K562 (cell line): ENCODE measurements around the gene C1QL3. TPM values are rescaled to one million over a fixed set of nuclear protein-coding genes. Genes with fewer than 3 reads are reported as not detected.

Source experiments
- ARID1B ChIP-seq: fragments of 450-650 bp; IDR thresholded peaks from 2 replicates; pipeline ENCODE4 v1.6.1; 2016; ENCODE audit warnings: antibody characterized with exemption, mild to moderate bottlenecking, inconsistent platforms
- ATF2 ChIP-seq: sonication (generic); formaldehyde crosslinking; IDR thresholded peaks from 2 replicates; pipeline ENCODE4 v1.8.1; 2022; ENCODE audit warnings: missing genetic modification reagents
- BRCA1 ChIP-seq, 2 experiments: fragments of 450-650 bp in 1 of 2; sonication (generic) in 1 of 2; formaldehyde crosslinking in 1 of 2; IDR thresholded peaks; 2 replicates each; pipeline versions ENCODE4 v1.5.0 to v1.6.1; 2017 to 2020; ENCODE audit warnings: mild to moderate bottlenecking in 1 of 2, missing genetic modification reagents in 1 of 2
- DACH1 ChIP-seq: fragments of 450-650 bp; IDR thresholded peaks from 2 replicates; pipeline ENCODE4 v1.6.1; 2018; ENCODE audit not compliant: partially characterized antibody
- EZH2 ChIP-seq: IDR thresholded peaks from 2 replicates; pipeline ENCODE4 v1.6.1; 2012; ENCODE audit warnings: low read depth, mild to moderate bottlenecking, inconsistent platforms, low read length, borderline replicate concordance
- LARP7 ChIP-seq: fragments of 450-650 bp; IDR thresholded peaks from 2 replicates; pipeline ENCODE4 v1.6.1; 2016
- LEF1 ChIP-seq: fragments of 450-650 bp; IDR thresholded peaks from 2 replicates; pipeline ENCODE4 v1.6.1; 2016; ENCODE audit warnings: mild to moderate bottlenecking
- NCOR1 ChIP-seq: fragments of 450-650 bp; IDR thresholded peaks from 2 replicates; pipeline ENCODE4 v1.6.1; 2016; ENCODE audit warnings: mild to moderate bottlenecking, moderate library complexity
- NR2C1 ChIP-seq, 2 experiments: fragments of 450-650 bp; IDR thresholded peaks; 2 replicates each; pipeline ENCODE4 v1.6.1; 2017; ENCODE audit warnings: mild to moderate bottlenecking in 2 of 2, antibody characterized with exemption in 1 of 2, inconsistent platforms in 1 of 2, missing compliant biosample characterization in 1 of 2, missing genetic modification characterization in 1 of 2
- PHB2 ChIP-seq: fragments of 450-650 bp; IDR thresholded peaks from 2 replicates; pipeline ENCODE4 v1.6.1; 2017; ENCODE audit warnings: low read depth
- POLR2A ChIP-seq: fragments of 450-650 bp; conservative IDR thresholded peaks from 2 replicates; pipeline ENCODE4 v1.6.1; 2016
- PYGO2 ChIP-seq: fragments of 450-650 bp; IDR thresholded peaks from 2 replicates; pipeline ENCODE4 v1.6.1; 2016; ENCODE audit warnings: mild to moderate bottlenecking, missing genetic modification characterization, moderate library complexity, missing compliant biosample characterization
- THRA ChIP-seq: fragments of 450-650 bp; IDR thresholded peaks from 2 replicates; pipeline ENCODE4 v1.6.1; 2017; ENCODE audit warnings: mild to moderate bottlenecking, moderate library complexity
- THRB ChIP-seq: fragments of 450-650 bp; formaldehyde crosslinking; conservative IDR thresholded peaks from 2 replicates; pipeline ENCODE4 v1.4.0; 2022; ENCODE audit warnings: mild to moderate bottlenecking, missing genetic modification characterization
- USF2 ChIP-seq: sonication (generic); formaldehyde crosslinking; IDR thresholded peaks from 2 replicates; pipeline ENCODE4 v1.5.0; 2020; ENCODE audit warnings: missing genetic modification reagents
- ZBTB11 ChIP-seq, 3 experiments: fragments of 200-800 bp in 1 of 3; fragments of 250-450 bp in 1 of 3; fragments of 450-650 bp in 1 of 3; sonication (Bioruptor Pico) in 1 of 3; sonication (Bioruptor generic) in 1 of 3; formaldehyde crosslinking in 1 of 3; IDR thresholded peaks; 2 replicates each; pipeline versions ENCODE4 v1.6.1 to v1.8.0; 2016 to 2022; ENCODE audit warnings: mild to moderate bottlenecking in 2 of 3, missing genetic modification characterization in 2 of 3, missing compliant biosample characterization in 1 of 3, moderate library complexity in 1 of 3
- ZNF511 ChIP-seq: sonication (generic); formaldehyde crosslinking; IDR thresholded peaks from 2 replicates; pipeline ENCODE4 v1.8.0; 2022; ENCODE audit warnings: mild to moderate bottlenecking, missing genetic modification reagents
- polyA plus RNA-seq, 8 experiments: library from polyadenylated mRNA; depleted of rRNA in 4 of 8; stranded (reverse) in 5 of 8; unstranded in 3 of 8; fragments of >200 nt; fragmentation: Nextera tagmentation in 2 of 8; fragmentation: Illumina TruSeq in 1 of 8; extraction: Ambion mirVana in 2 of 8; extraction: Trizol in 1 of 8; gene quantifications; 2 replicates each; pipeline versions ENCODE4 v1.2.1 to v1.2.3, GENCODE V29; 2011 to 2014; ENCODE audit warnings: inconsistent platforms in 1 of 8, missing spikeins in 1 of 8
- total RNA-seq, 7 experiments: library from RNA; depleted of rRNA in 6 of 7; stranded (reverse); fragments of >200 nt in 6 of 7; fragmentation: Illumina TruSeq in 2 of 7; extraction: Trizol in 2 of 7; gene quantifications; 2 replicates each; pipeline versions ENCODE4 v1.2.1 to v1.2.3, GENCODE V29; 2011 to 2021; ENCODE audit warnings: low replicate concordance in 1 of 7

Gene C1QL3
- total and polyA plus RNA-seq, 9 of the 15 experiments (the other 6 are each of a cell fraction or from before 2014, with no cell fraction given), result 0.28 to 0.37 TPM; not detected in 7

GRCh38 chr10:16491933-16492332 lies 29.7 kb downstream of the C1QL3 start (continued):
- 0 out of 2 replicates have a peak, but pooled peaks have one; percentile 24 for TF ChIP-seq THRA
- no peak for TF ChIP-seq ZBTB11 (CRISPR knock-in tag; IDR thresholded peaks at IDR 0.05)
- TF ChIP-seq LEF1, result no peak
- TF ChIP-seq USF2 (CRISPR knock-in tag), result peak; percentile 39
- TF ChIP-seq THRB (CRISPR knock-in tag), result no peak
- 0 out of 2 replicates have a peak, but pooled peaks have one; percentile 9 for TF ChIP-seq ARID1B
- no peak for TF ChIP-seq PYGO2 (tag)
- no peak for TF ChIP-seq DACH1
- TF ChIP-seq PHB2, result no peak
- no peak for TF ChIP-seq BRCA1 (IDR thresholded peaks at IDR 0.05)
- TF ChIP-seq BRCA1 (CRISPR knock-in tag; IDR thresholded peaks at IDR 0.05), result no peak
- no peak for TF ChIP-seq ATF2 (CRISPR knock-in tag)
- TF ChIP-seq EZH2, result no peak
- TF ChIP-seq POLR2A, result no peak
- TF ChIP-seq NR2C1 (IDR thresholded peaks at IDR 0.05), result peak; percentile 79
- peak; percentile 88 for TF ChIP-seq NR2C1 (tag; IDR thresholded peaks at IDR 0.05)
- no peak for TF ChIP-seq ZNF511 (CRISPR knock-in tag)
- TF ChIP-seq LARP7, result no peak
- no peak for TF ChIP-seq NCOR1
